Activated CD4-positive, CD25-positive, alpha-beta regulatory T cell treated with anti-CD3 and anti-CD28 coated beads, Interleukin-2, amount 50 U/mL, for 72 hours (primary cell): Measurements from ENCODE around the gene NME4.

Experiments
- DNase-seq: peaks from one replicate; pipeline ENCODE4 v3.0.0; 2021

The NME4 gene

GRCh38 chr16:363766-364490 lies 33.1 kb upstream of the NME4 start:
- no peak for DNase-seq

GRCh38 chr16:364595-365491 lies 32.2 kb upstream of the NME4 start:
- DNase-seq, result no peak

- DNase-seq, result no peak
These were observed 30.5 kb upstream of the NME4 start for GRCh38 chr16:366476-366875.

- no peak for DNase-seq
These were observed 29.6 kb upstream of the NME4 start for GRCh38 chr16:367333-367903.

- no peak for DNase-seq
These were observed 28.4 kb upstream of the NME4 start for GRCh38 chr16:368388-369158.

GRCh38 chr16:369275-369865 lies 27.6 kb upstream of the NME4 start:
- no peak for DNase-seq

- no peak for DNase-seq
These were observed 27.0 kb upstream of the NME4 start for GRCh38 chr16:369866-370436.

GRCh38 chr16:370443-370842 lies 26.6 kb upstream of the NME4 start, which contains the start of gene MRPL28:
Gene MRPL28 (minus strand): TSS chr16:370538. CDS start chr16:370218, 320 bp downstream.
- peak; percentile 94 for DNase-seq

GRCh38 chr16:370979-371514 lies 26.0 kb upstream of the NME4 start:
- no peak for DNase-seq

- no peak for DNase-seq
These were observed 25.3 kb upstream of the NME4 start for GRCh38 chr16:371515-372301.

- no peak for DNase-seq
These were observed 24.6 kb upstream of the NME4 start for GRCh38 chr16:372302-372983.

- DNase-seq, result no peak
These were observed 23.9 kb upstream of the NME4 start for GRCh38 chr16:373020-373598.

- DNase-seq, result no peak
These were observed 23.0 kb upstream of the NME4 start for GRCh38 chr16:373848-374615.

- no peak for DNase-seq
These were observed 22.4 kb upstream of the NME4 start for GRCh38 chr16:374616-374926.

- DNase-seq, result no peak
These were observed 21.8 kb upstream of the NME4 start for GRCh38 chr16:375212-375611.

- no peak for DNase-seq
These were observed 20.8 kb upstream of the NME4 start for GRCh38 chr16:375927-376816.

GRCh38 chr16:376817-377418 lies 20.1 kb upstream of the NME4 start:
- DNase-seq, result no peak

- no peak for DNase-seq
These were observed 19.5 kb upstream of the NME4 start for GRCh38 chr16:377419-377951.
